OCI-LY7 (cell line): Measurements from ENCODE around the gene ARSK. TPM values are rescaled to one million over a fixed set of nuclear protein-coding genes. Genes with fewer than 3 reads are reported as not detected.

Experiments
- BruUV-seq: library from RNA; stranded (reverse); fragments of 400-500 nt; replicated peaks from 2 replicates; lab custom pipeline; 2021; lab: Mats Ljungman, UMichigan
- CTCF ChIA-PET: fragments of 300-600 bp; sonication (Branson Sonifier 250); formaldehyde crosslinking; loops from one replicate; lab custom pipeline; 2022; ENCODE audit warnings: antibody characterized with exemption; ENCODE audit not compliant: unreplicated experiment; lab: Charles Lee
- POLR2A ChIA-PET: fragments of 300-600 bp; sonication (Branson Sonifier 250); formaldehyde crosslinking; loops from one replicate; lab custom pipeline; 2022; ENCODE audit warnings: antibody characterized with exemption; lab: Charles Lee
- DNase-seq: peaks from one replicate; pipeline ENCODE4 v3.0.0-alpha.2; 2015; ENCODE audit warnings: low spot score
- H2AFZ ChIP-seq: fragments of 200-600 bp; sonication (generic), shearing (Covaris generic); 2 replicates; pipeline ENCODE4 v1.6.1; 2014; ENCODE audit warnings: mild to moderate bottlenecking, antibody characterized with exemption, low read length, moderate library complexity
- H3K27ac ChIP-seq: fragments of 200-600 bp; sonication (generic); 2 replicates; pipeline ENCODE4 v1.5.1; 2014; ENCODE audit warnings: mixed run types, low read depth, mild to moderate bottlenecking, moderate library complexity, low read length, inconsistent platforms; ENCODE audit not compliant: poor library complexity, severe bottlenecking
- H3K36me3 ChIP-seq: fragments of 200-600 bp; sonication (generic); 2 replicates; pipeline ENCODE4 v1.6.1; 2014; ENCODE audit warnings: mild to moderate bottlenecking, antibody characterized with exemption, low read length, moderate library complexity, mixed read lengths; ENCODE audit not compliant: insufficient read depth
- H3K4me1 ChIP-seq: fragments of 200-600 bp; sonication (generic); 2 replicates; pipeline ENCODE4 v1.5.1; 2014; ENCODE audit warnings: mild to moderate bottlenecking, low read length; ENCODE audit not compliant: insufficient read depth, poor library complexity, severe bottlenecking
- H3K4me2 ChIP-seq: fragments of 200-600 bp; sonication (generic); 2 replicates; pipeline ENCODE4 v1.6.1; 2014; ENCODE audit warnings: mild to moderate bottlenecking, low read length
- H3K4me3 ChIP-seq: fragments of 200-600 bp; sonication (generic); 2 replicates; pipeline ENCODE4 v1.5.1; 2014; ENCODE audit warnings: mild to moderate bottlenecking, low read depth, low read length; ENCODE audit not compliant: poor library complexity, severe bottlenecking
- H3K79me2 ChIP-seq: fragments of 200-600 bp; sonication (generic); 2 replicates; pipeline ENCODE4 v1.6.1; 2016; ENCODE audit warnings: low read depth, mild to moderate bottlenecking, low read length, moderate library complexity, mixed read lengths; ENCODE audit not compliant: insufficient read depth
- H3K9me2 ChIP-seq: fragments of 200-600 bp; sonication (generic); 2 replicates; pipeline ENCODE4 v1.6.1; 2016; ENCODE audit warnings: mild to moderate bottlenecking, low read length, mixed read lengths; ENCODE audit not compliant: insufficient read depth
- H3K9me3 ChIP-seq: fragments of 200-600 bp; sonication (generic); 2 replicates; pipeline ENCODE4 v1.6.1; 2014; ENCODE audit warnings: mild to moderate bottlenecking, mixed run types, low read length, mixed read lengths
- H4K20me1 ChIP-seq: fragments of 200-600 bp; sonication (generic); 2 replicates; pipeline ENCODE4 v1.6.1; 2014; ENCODE audit warnings: mild to moderate bottlenecking, antibody characterized with exemption, low read length, moderate library complexity, mixed read lengths; ENCODE audit not compliant: insufficient read depth
- CTCF ChIP-seq: fragments of 200-600 bp; sonication (generic); conservative IDR thresholded peaks from 2 replicates; pipeline ENCODE4 v1.5.1; 2014; ENCODE audit warnings: mild to moderate bottlenecking, antibody characterized with exemption, low read length, moderate library complexity, mixed read lengths
- EZH2phosphoT487 ChIP-seq: fragments of 200-600 bp; sonication (generic); IDR thresholded peaks from 2 replicates; pipeline ENCODE4 v1.6.1; 2018; ENCODE audit warnings: low read depth, borderline replicate concordance, mild to moderate bottlenecking, mixed run types, antibody characterized with exemption, low read length, moderate library complexity, mixed read lengths
- intact Hi-C: fragments of 100-400 bp; cut with micrococcal nuclease; formaldehyde crosslinking; loops from one replicate; pipeline ENCODE4 v1.10.0; 2022; ENCODE audit not compliant: unreplicated experiment
- total RNA-seq, 2 experiments: library from RNA; depleted of rRNA in 1 of 2; stranded (reverse); fragments of >200 nt in 1 of 2; shearing (Covaris generic) in 1 of 2; gene quantifications; 2 replicates each; pipeline ENCODE4 v1.2.3, GENCODE V29; 2014 to 2022

Gene ARSK
- total RNA-seq, 2 experiments from 2014 or later, result 5.2 to 5.9 TPM

GRCh38 chr5:95572016-95572415 is 17.1 kb downstream of the ARSK start:
- H4K20me1 ChIP-seq, result no peaks in the 10 kb centered on the region
- H3K27ac ChIP-seq, result no peak overlapping the region
- no peaks in the 10 kb centered on the region for H3K4me1 ChIP-seq
- no peaks in the 10 kb centered on the region for H3K79me2 ChIP-seq
- BruUV-seq, result no TSS peak
- CTCF ChIA-PET, result no interaction called here
- H3K4me3 ChIP-seq, result no peak overlapping the region
- 0 out of 2 replicates have a peak, but pooled peaks cover 3% of the 10 kb centered on the region for H3K9me2 ChIP-seq
- no peak overlapping the region for H2AFZ ChIP-seq
- POLR2A ChIA-PET, result no interaction called here
- no peak for DNase-seq
- TF ChIP-seq CTCF, result no peak
- no peak for TF ChIP-seq EZH2phosphoT487
- no peaks in the 10 kb centered on the region for H3K9me3 ChIP-seq
- intact Hi-C loops, result no loop called here
- H3K4me2 ChIP-seq, result no peak overlapping the region
- H3K36me3 ChIP-seq, result peaks cover 3% of the 10 kb centered on the region; the same call in 1 of the 2 replicates

- ChIA-PET POLR2A (interaction anchor here (0.7 to 1.2 kb wide), 7 partner anchors 16 to 1218 kb away, joined by 3 to 4 read pairs (median 4); no protein-coding TSS in a partner anchor), CTCF (no interaction called here)
- Histone ChIP-seq H3K9me2 (no peaks in the 10 kb centered on the region), H3K9me3 (no peaks in the 10 kb centered on the region), H2AFZ (no peak overlapping the region), H3K4me3 (no peak overlapping the region), H3K27ac (no peak overlapping the region), H3K36me3 (no peaks in the 10 kb centered on the region), H3K4me2 (no peak overlapping the region), H4K20me1 (no peaks in the 10 kb centered on the region), H3K79me2 (no peaks in the 10 kb centered on the region), H3K4me1 (no peaks in the 10 kb centered on the region)
- intact Hi-C loops, result no loop called here
- BruUV-seq, result no TSS peak
- TF ChIP-seq EZH2phosphoT487 (no peak), CTCF (no peak)
- no peak for DNase-seq
Measured at GRCh38 chr5:95581576-95581975, 26.7 kb downstream of the ARSK start.

- DNase-seq, result no peak
- POLR2A ChIA-PET, result no interaction called here
- Histone ChIP-seq H3K9me2 (no peaks in the 10 kb centered on the region), H3K4me1 (no peaks in the 10 kb centered on the region), H3K4me2 (no peak overlapping the region), H3K36me3 (no peaks in the 10 kb centered on the region), H3K79me2 (no peaks in the 10 kb centered on the region), H3K4me3 (no peak overlapping the region), H3K9me3 (no peaks in the 10 kb centered on the region), H2AFZ (no peak overlapping the region), H3K27ac (no peak overlapping the region), H4K20me1 (no peaks in the 10 kb centered on the region)
- intact Hi-C loops, result no loop called here
- no TSS peak for BruUV-seq
- TF ChIP-seq EZH2phosphoT487 (no peak), CTCF (no peak)
- CTCF ChIA-PET, result no interaction called here
Measured at GRCh38 chr5:95583992-95584391, 29.1 kb downstream of the ARSK start.
